KMS-11 (cell line): Measurements from ENCODE around the gene APBA3.
"Not testable (repeated sequence)": the region's sequence is repeated elsewhere in the genome, so short reads cannot be mapped to it uniquely, and the experiment has no call there.

Source experiments
- H2AFZ ChIP-seq: fragments of 200-600 bp; sonication (generic); 2 replicates; pipeline ENCODE4 v1.6.1; 2016; ENCODE audit warnings: antibody characterized with exemption, mixed run types, low read depth
- H3K27ac ChIP-seq: fragments of 200-600 bp; sonication (generic); 2 replicates; pipeline ENCODE4 v1.6.1; 2016; ENCODE audit warnings: mild to moderate bottlenecking, mixed run types
- H3K27me3 ChIP-seq: fragments of 200-600 bp; sonication (generic); 2 replicates; pipeline ENCODE4 v1.6.1; 2017; ENCODE audit warnings: mild to moderate bottlenecking, low read depth, mixed run types, moderate library complexity; ENCODE audit not compliant: insufficient read depth
- H3K36me3 ChIP-seq: fragments of 200-600 bp; sonication (generic); 2 replicates; pipeline ENCODE4 v1.6.1; 2017; ENCODE audit warnings: mild to moderate bottlenecking, mixed run types; ENCODE audit not compliant: insufficient read depth
- H3K4me1 ChIP-seq: fragments of 200-600 bp; sonication (generic); 2 replicates; pipeline ENCODE4 v1.6.1; 2016; ENCODE audit warnings: mild to moderate bottlenecking, low read depth, mixed run types; ENCODE audit not compliant: poor library complexity, severe bottlenecking
- H3K4me2 ChIP-seq: fragments of 200-600 bp; sonication (generic); 2 replicates; pipeline ENCODE4 v1.7.0; 2016; ENCODE audit warnings: mild to moderate bottlenecking, mixed run types
- H3K4me3 ChIP-seq: fragments of 200-600 bp; sonication (generic); IDR thresholded peaks from 2 replicates; pipeline ENCODE4 v1.6.1; 2017; ENCODE audit warnings: low read depth, low read length, mixed read lengths; ENCODE audit not compliant: insufficient read depth
- H3K79me2 ChIP-seq: fragments of 200-600 bp; sonication (generic); 2 replicates; pipeline ENCODE4 v1.6.1; 2016; ENCODE audit warnings: low read depth, mixed run types; ENCODE audit not compliant: insufficient read depth
- H3K9ac ChIP-seq: fragments of 200-600 bp; sonication (generic); 2 replicates; pipeline ENCODE4 v1.6.1; 2016; ENCODE audit warnings: mild to moderate bottlenecking, mixed run types
- H4K20me1 ChIP-seq: fragments of 200-600 bp; sonication (generic); 2 replicates; pipeline ENCODE4 v1.6.1; 2016; ENCODE audit warnings: mild to moderate bottlenecking, mixed run types; ENCODE audit not compliant: insufficient read depth
- TF ChIP-seq, protein P1 (sequence below): fragments of 200-600 bp; sonication (generic); conservative IDR thresholded peaks from 2 replicates; pipeline ENCODE4 v1.6.1; 2017; ENCODE audit warnings: low read depth, mild to moderate bottlenecking, antibody characterized with exemption, low read length, moderate library complexity, mixed read lengths

The APBA3 gene

DNA sequence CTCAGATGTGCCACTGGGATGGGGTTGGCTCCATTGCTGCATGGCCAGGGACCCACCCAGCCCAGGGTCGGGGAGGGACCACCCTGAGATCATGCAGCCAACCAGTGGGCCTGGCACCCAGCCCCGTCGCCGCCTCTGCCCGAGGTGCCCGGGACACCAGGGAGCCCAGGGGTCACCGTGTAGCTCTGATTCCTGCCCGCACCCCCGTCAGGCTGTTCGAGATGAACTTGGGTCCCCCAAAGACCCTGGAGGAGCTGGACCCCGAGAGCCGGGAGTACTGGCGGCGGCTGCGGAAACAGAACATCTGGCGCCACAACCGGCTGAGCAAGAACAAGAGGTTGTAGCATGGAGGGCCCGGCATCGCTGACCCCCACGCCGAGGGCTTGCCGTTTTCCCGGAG, 5.6 kb upstream of the APBA3 start:
- Histone ChIP-seq H3K4me2 (no peak overlapping the region), H3K27ac (no peak overlapping the region), H2AFZ (no peak overlapping the region), H3K4me1 (peaks cover 9% of the 10 kb centered on the region), H3K79me2 (no peaks in the 10 kb centered on the region), H4K20me1 (no peaks in the 10 kb centered on the region), H3K36me3 (no peaks in the 10 kb centered on the region), H3K4me3 (no peak overlapping the region), H3K27me3 (no peaks in the 10 kb centered on the region), H3K9ac (no peak overlapping the region)
- TF ChIP-seq, protein P1, sequence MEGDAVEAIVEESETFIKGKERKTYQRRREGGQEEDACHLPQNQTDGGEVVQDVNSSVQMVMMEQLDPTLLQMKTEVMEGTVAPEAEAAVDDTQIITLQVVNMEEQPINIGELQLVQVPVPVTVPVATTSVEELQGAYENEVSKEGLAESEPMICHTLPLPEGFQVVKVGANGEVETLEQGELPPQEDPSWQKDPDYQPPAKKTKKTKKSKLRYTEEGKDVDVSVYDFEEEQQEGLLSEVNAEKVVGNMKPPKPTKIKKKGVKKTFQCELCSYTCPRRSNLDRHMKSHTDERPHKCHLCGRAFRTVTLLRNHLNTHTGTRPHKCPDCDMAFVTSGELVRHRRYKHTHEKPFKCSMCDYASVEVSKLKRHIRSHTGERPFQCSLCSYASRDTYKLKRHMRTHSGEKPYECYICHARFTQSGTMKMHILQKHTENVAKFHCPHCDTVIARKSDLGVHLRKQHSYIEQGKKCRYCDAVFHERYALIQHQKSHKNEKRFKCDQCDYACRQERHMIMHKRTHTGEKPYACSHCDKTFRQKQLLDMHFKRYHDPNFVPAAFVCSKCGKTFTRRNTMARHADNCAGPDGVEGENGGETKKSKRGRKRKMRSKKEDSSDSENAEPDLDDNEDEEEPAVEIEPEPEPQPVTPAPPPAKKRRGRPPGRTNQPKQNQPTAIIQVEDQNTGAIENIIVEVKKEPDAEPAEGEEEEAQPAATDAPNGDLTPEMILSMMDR = no peak

DNA sequence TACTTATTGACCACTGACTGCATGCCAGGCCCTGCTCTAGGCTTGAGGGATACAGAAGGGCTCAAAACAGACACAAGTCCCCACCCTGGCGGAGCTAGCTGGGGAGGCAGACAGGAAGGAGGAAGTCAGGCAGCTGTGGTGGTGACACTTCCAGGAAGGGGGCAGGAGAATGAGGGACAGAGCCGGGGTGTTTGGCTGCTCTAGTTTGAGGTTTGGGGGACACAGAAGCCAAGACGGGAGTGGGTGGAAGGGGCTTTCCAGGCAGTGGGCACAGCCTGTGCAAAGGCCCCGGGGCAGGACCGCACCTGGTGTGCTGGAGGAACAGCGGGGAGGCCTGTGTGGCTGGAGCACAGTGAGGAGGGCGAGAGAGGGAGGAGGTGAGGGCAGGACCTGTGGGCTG, 5.0 kb upstream of the APBA3 start:
- H4K20me1 ChIP-seq = no peaks in the 10 kb centered on the region
- TF ChIP-seq, protein P1 = no peak
- H3K27me3 ChIP-seq = no peaks in the 10 kb centered on the region
- H3K9ac ChIP-seq = no peak overlapping the region
- no peaks in the 10 kb centered on the region for H3K79me2 ChIP-seq
- H3K4me3 ChIP-seq = no peak overlapping the region
- H3K36me3 ChIP-seq = no peaks in the 10 kb centered on the region
- H3K27ac ChIP-seq = no peak overlapping the region
- H3K4me1 ChIP-seq = peaks cover 14% of the 10 kb centered on the region
- H3K4me2 ChIP-seq = no peak overlapping the region
- H2AFZ ChIP-seq = no peak overlapping the region

DNA sequence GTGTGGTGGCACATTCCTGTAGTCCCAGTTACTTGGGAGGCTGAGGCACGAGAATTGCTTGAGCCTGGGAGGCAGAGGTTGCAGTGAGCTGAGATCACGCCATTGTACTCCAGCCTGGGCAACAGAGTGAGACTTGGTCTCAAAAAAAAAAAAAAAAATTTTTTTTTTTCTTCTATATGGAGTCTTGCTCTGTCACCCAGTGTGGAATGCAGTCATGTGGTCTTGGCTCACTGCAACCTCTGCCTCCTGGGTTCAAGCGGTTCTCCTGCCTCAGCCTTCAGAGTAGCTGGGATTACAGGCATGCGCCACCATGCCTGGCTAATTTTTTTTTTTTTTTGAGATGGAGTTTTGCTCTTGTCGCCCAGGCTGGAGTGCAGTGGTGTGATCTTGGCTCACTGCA, 4.3 kb upstream of the APBA3 start:
- not testable (repeated sequence) for H2AFZ ChIP-seq, H3K4me2 ChIP-seq, H3K9ac ChIP-seq, H3K4me3 ChIP-seq, H4K20me1 ChIP-seq, H3K36me3 ChIP-seq, H3K27me3 ChIP-seq, H3K79me2 ChIP-seq, H3K27ac ChIP-seq
- peaks cover 15% of the 10 kb centered on the region for H3K4me1 ChIP-seq

DNA sequence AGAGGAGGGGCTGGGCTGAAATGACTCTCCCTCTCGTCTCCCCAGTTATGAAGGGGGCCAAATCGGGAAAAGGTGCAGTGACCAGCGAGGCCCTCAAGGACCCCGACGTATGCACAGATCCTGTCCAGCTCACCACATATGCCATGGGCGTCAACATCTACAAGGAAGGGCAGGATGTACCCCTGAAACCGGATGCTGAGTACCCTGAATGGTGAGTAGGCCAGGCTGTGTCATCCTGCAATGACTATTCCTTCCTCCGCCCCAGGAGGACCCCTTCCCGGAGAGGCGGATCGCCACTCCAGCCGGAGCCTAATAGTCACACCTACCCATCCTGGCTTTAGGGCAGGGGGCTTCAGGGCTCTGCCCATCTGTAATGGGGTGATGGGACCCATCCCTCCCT, 3.6 kb upstream of the APBA3 start:
- Histone ChIP-seq H3K9ac (no peak overlapping the region), H3K4me1 (peaks cover 22% of the 10 kb centered on the region), H3K27ac (no peak overlapping the region), H3K36me3 (no peaks in the 10 kb centered on the region), H3K27me3 (no peaks in the 10 kb centered on the region), H3K79me2 (peaks cover 10% of the 10 kb centered on the region; the same call in 1 of the 2 replicates), H3K4me2 (no peak overlapping the region), H2AFZ (no peak overlapping the region), H3K4me3 (no peak overlapping the region), H4K20me1 (no peaks in the 10 kb centered on the region)
- TF ChIP-seq, protein P1 = no peak

DNA sequence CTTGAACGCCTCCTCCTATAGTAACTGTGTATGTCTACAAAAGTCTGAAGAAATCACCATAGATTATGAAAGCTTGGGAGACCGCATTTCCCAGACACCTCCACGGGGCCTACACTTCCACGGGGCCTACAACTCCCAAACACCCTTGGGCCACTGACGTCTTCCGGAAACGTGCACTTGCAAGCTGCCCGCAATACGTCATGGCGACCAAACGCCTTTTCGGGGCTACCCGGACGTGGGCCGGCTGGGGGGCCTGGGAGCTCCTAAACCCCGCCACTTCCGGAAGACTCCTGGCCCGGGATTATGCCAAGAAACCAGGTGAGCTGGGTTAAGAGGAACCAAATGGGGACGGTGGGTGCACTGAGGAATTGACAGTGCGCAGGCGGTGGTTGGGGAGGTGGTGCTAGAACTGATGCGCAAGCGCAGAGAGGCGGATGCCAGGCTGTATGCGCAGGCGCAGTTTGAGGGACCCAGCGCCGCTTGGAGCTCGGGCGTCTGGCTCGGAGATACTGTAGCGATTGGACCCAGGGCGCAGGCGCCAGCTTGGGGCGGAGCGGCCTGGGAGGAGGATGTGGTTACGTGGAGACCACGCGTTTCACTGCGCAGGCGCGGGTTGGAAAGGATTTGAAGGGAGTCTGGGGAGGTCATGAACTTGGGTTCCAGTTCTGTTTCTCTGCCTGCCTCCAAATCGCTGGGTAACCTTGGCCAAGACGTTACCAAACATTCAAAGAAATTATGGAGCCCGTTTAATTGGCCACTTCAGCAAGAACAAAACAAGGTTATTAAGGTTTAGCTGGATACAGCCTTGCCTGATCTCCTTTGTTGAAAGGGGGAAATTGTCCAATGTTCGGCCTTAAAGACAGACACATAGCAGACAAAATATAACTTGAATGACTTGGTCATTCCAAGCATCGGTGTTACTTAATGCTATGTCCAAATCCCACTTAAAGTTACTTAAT, 1.3 kb upstream of the APBA3 start, which contains the start of gene MRPL54:
TSS of gene MRPL54 (plus strand) at position 182 of the 959 bp plus-strand sequence. CDS start at position 201, 19 bp downstream.
- no peaks in the 10 kb centered on the region for H4K20me1 ChIP-seq
- H2AFZ ChIP-seq = peak within 1 kb of the TSS; percentile 86
- H3K4me2 ChIP-seq = peak within 1 kb of the TSS; percentile 80
- H3K36me3 ChIP-seq = no peaks in the 10 kb centered on the region
- TF ChIP-seq, protein P1 = no peak
- H3K27ac ChIP-seq = peak within 1 kb of the TSS; percentile 91
- H3K27me3 ChIP-seq = no peaks in the 10 kb centered on the region
- H3K79me2 ChIP-seq = peaks cover 10% of the 10 kb centered on the region; the same call in 1 of the 2 replicates
- peaks cover 23% of the 10 kb centered on the region for H3K4me1 ChIP-seq
- H3K4me3 ChIP-seq = no peak within 1 kb of the TSS
- H3K9ac ChIP-seq = peak within 1 kb of the TSS; percentile 90
